Measurements from ENCODE around the gene RBM14. TPM values are rescaled to one million over a fixed set of nuclear protein-coding genes. Genes with fewer than 3 reads are reported as not detected.

The RBM14 gene
- total RNA-seq, 1 donor, result 22.4 TPM

GRCh38 chr11:66607126-66607834, 9.2 kb upstream of the RBM14 start:
- no peaks in the 10 kb centered on the region for H3K9me3 ChIP-seq (ENCODE audit: low read depth, low read length)

GRCh38 chr11:66609721-66610617, 6.5 kb upstream of the RBM14 start:
- Histone ChIP-seq H3K4me1 (ENCODE audit: insufficient read depth, low read length) (peaks cover 13% of the 10 kb centered on the region), H3K79me2 (ENCODE audit: insufficient read depth, low read length) (no peaks in the 10 kb centered on the region), H2AFZ (ENCODE audit: low read length) (no peak overlapping the region), H3K9me3 (ENCODE audit: low read depth, low read length) (no peaks in the 10 kb centered on the region), H3K4me2 (ENCODE audit: insufficient read depth, low read length) (no peak overlapping the region), H3K4me3 (ENCODE audit: insufficient read depth, low read length) (no peak overlapping the region), H4K20me1 (ENCODE audit: insufficient read depth, low read length) (peaks cover 6% of the 10 kb centered on the region), H3K36me3 (ENCODE audit: insufficient read depth, low read length) (peaks cover 6% of the 10 kb centered on the region), H3K27me3 (ENCODE audit: insufficient read depth, low read length) (no peaks in the 10 kb centered on the region), H3K27ac (ENCODE audit: low read depth, low read length) (no peak overlapping the region)
- no peak for TF ChIP-seq CTCF (IDR thresholded peaks at IDR 0.05; ENCODE audit: extremely low read depth, low read depth, low read length)
- DNase-seq (ENCODE audit: insufficient read length, low spot score, missing footprints), result no peak

More at GRCh38 chr11:66607126-66607834, 9.2 kb upstream of the RBM14 start:
- Histone ChIP-seq H3K4me3 (ENCODE audit: insufficient read depth, low read length) (no peak overlapping the region), H3K36me3 (ENCODE audit: insufficient read depth, low read length) (peaks cover 15% of the 10 kb centered on the region), H3K4me1 (ENCODE audit: insufficient read depth, low read length) (peaks cover 21% of the 10 kb centered on the region), H3K27ac (ENCODE audit: low read depth, low read length) (peak overlapping the region; percentile 70), H4K20me1 (ENCODE audit: insufficient read depth, low read length) (peaks cover 10% of the 10 kb centered on the region), H3K4me2 (ENCODE audit: insufficient read depth, low read length) (peak overlapping the region; percentile 29), H3K79me2 (ENCODE audit: insufficient read depth, low read length) (no peaks in the 10 kb centered on the region), H3K27me3 (ENCODE audit: insufficient read depth, low read length) (no peaks in the 10 kb centered on the region), H2AFZ (ENCODE audit: low read length) (no peak overlapping the region)
- DNase-seq (ENCODE audit: insufficient read length, low spot score, missing footprints), result peak; percentile 89
- no peak for TF ChIP-seq CTCF (IDR thresholded peaks at IDR 0.05; ENCODE audit: extremely low read depth, low read depth, low read length)

GRCh38 chr11:66612458-66612857, 4.0 kb upstream of the RBM14 start:
- peaks cover 10% of the 10 kb centered on the region for H4K20me1 ChIP-seq (ENCODE audit: insufficient read depth, low read length)
- H3K4me3 ChIP-seq (ENCODE audit: insufficient read depth, low read length), result no peak overlapping the region
- peaks cover 10% of the 10 kb centered on the region for H3K79me2 ChIP-seq (ENCODE audit: insufficient read depth, low read length)
- no peaks in the 10 kb centered on the region for H3K27me3 ChIP-seq (ENCODE audit: insufficient read depth, low read length)
- TF ChIP-seq CTCF (IDR thresholded peaks at IDR 0.05; ENCODE audit: extremely low read depth, low read depth, low read length), result no peak
- H3K36me3 ChIP-seq (ENCODE audit: insufficient read depth, low read length), result no peaks in the 10 kb centered on the region
- H2AFZ ChIP-seq (ENCODE audit: low read length), result no peak overlapping the region
- H3K9me3 ChIP-seq (ENCODE audit: low read depth, low read length), result no peaks in the 10 kb centered on the region
- H3K4me1 ChIP-seq (ENCODE audit: insufficient read depth, low read length), result peaks cover 7% of the 10 kb centered on the region
- no peak overlapping the region for H3K4me2 ChIP-seq (ENCODE audit: insufficient read depth, low read length)
- no peak overlapping the region for H3K27ac ChIP-seq (ENCODE audit: low read depth, low read length)
- no peak for DNase-seq (ENCODE audit: insufficient read length, low spot score, missing footprints)

- H3K4me1 ChIP-seq (ENCODE audit: insufficient read depth, low read length), result peaks cover 15% of the 10 kb centered on the region
- no peak overlapping the region for H2AFZ ChIP-seq (ENCODE audit: low read length)
- H3K36me3 ChIP-seq (ENCODE audit: insufficient read depth, low read length), result peaks cover 12% of the 10 kb centered on the region
- H3K79me2 ChIP-seq (ENCODE audit: insufficient read depth, low read length), result peaks cover 26% of the 10 kb centered on the region
- no peak overlapping the region for H3K4me2 ChIP-seq (ENCODE audit: insufficient read depth, low read length)
- no peak overlapping the region for H3K27ac ChIP-seq (ENCODE audit: low read depth, low read length)
- DNase-seq (ENCODE audit: insufficient read length, low spot score, missing footprints), result no peak
- H3K9me3 ChIP-seq (ENCODE audit: low read depth, low read length), result no peaks in the 10 kb centered on the region
- H4K20me1 ChIP-seq (ENCODE audit: insufficient read depth, low read length), result peaks cover 26% of the 10 kb centered on the region
- no peaks in the 10 kb centered on the region for H3K27me3 ChIP-seq (ENCODE audit: insufficient read depth, low read length)
- no peak for TF ChIP-seq CTCF (IDR thresholded peaks at IDR 0.05; ENCODE audit: extremely low read depth, low read depth, low read length)
- H3K4me3 ChIP-seq (ENCODE audit: insufficient read depth, low read length), result no peak overlapping the region
These were observed 2.4 kb upstream of the RBM14 start for GRCh38 chr11:66614073-66614472.
